Body of pancreas (tissue), 4 donors: Measurements from ENCODE around the gene SNCAIP.

ENCODE experiments used
- CTCF ChIP-seq, 7 experiments: fragments of 450-650 bp in 4 of 7; fragments of 200-600 bp in 3 of 7; sonication (generic) in 3 of 7; IDR thresholded peaks; one replicate each; pipeline ENCODE4 v1.5.1; 2016 to 2019; ENCODE audit warnings: antibody characterized with exemption in 7 of 7
- POLR2A ChIP-seq, 3 donors: fragments of 450-650 bp; IDR thresholded peaks; one replicate each; pipeline ENCODE4 v1.6.1; 2016; ENCODE audit warnings: antibody characterized with exemption in 3 of 3, mild to moderate bottlenecking in 2 of 3

GRCh38 chr5:122367456-122367855 lies 55.4 kb downstream of the SNCAIP start:
- no peak for TF ChIP-seq CTCF (IDR thresholded peaks at IDR 0.05)
- no peak for TF ChIP-seq POLR2A (IDR thresholded peaks at IDR 0.05)
